IPS-18a (cell line): ENCODE measurements around the gene MGMT.

Experiments
- H3K27ac ChIP-seq: one replicate; pipeline ENCODE4 v1.5.1; 2013; ENCODE audit warnings: low read length
- H3K27me3 ChIP-seq: one replicate; pipeline ENCODE4 v1.6.1; 2013; ENCODE audit warnings: mild to moderate bottlenecking, low read length; ENCODE audit not compliant: control insufficient read depth, insufficient read depth
- H3K36me3 ChIP-seq: one replicate; pipeline ENCODE4 v1.6.1; 2013; ENCODE audit warnings: low read depth, low read length; ENCODE audit not compliant: control insufficient read depth
- H3K4me1 ChIP-seq: one replicate; pipeline ENCODE4 v1.6.1; 2013; ENCODE audit warnings: low read depth, low read length; ENCODE audit not compliant: control insufficient read depth
- H3K4me3 ChIP-seq: one replicate; pipeline ENCODE4 v1.5.1; 2013; ENCODE audit warnings: low read length
- H3K9ac ChIP-seq: one replicate; pipeline ENCODE4 v1.6.1; 2013; ENCODE audit warnings: mild to moderate bottlenecking, low read length, moderate library complexity
- H3K9me3 ChIP-seq: one replicate; pipeline ENCODE4 v1.6.1; 2013; ENCODE audit warnings: low read depth, low read length; ENCODE audit not compliant: control insufficient read depth

The MGMT gene

GRCh38 chr10:129769381-129770116 is 302.5 kb downstream of the MGMT start:
- H3K27me3 ChIP-seq, result no peaks in the 10 kb centered on the region
- no peaks in the 10 kb centered on the region for H3K4me1 ChIP-seq
- H3K36me3 ChIP-seq, result no peaks in the 10 kb centered on the region
- H3K9ac ChIP-seq, result no peak overlapping the region
- no peaks in the 10 kb centered on the region for H3K9me3 ChIP-seq
- H3K27ac ChIP-seq, result no peak overlapping the region
- no peak overlapping the region for H3K4me3 ChIP-seq

GRCh38 chr10:129770286-129770685 is 303.2 kb downstream of the MGMT start:
- Histone ChIP-seq H3K9ac (no peak overlapping the region), H3K4me1 (no peaks in the 10 kb centered on the region), H3K27me3 (no peaks in the 10 kb centered on the region), H3K4me3 (no peak overlapping the region), H3K27ac (no peak overlapping the region), H3K9me3 (no peaks in the 10 kb centered on the region), H3K36me3 (no peaks in the 10 kb centered on the region)

- Histone ChIP-seq H3K27me3 (no peaks in the 10 kb centered on the region), H3K9ac (no peak overlapping the region), H3K36me3 (no peaks in the 10 kb centered on the region), H3K9me3 (no peaks in the 10 kb centered on the region), H3K4me3 (no peak overlapping the region), H3K4me1 (no peaks in the 10 kb centered on the region), H3K27ac (no peak overlapping the region)
Observed at GRCh38 chr10:129771024-129771423, 304.0 kb downstream of the MGMT start.

GRCh38 chr10:129771576-129771975 is 304.5 kb downstream of the MGMT start:
- H3K27ac ChIP-seq, result no peak overlapping the region
- no peak overlapping the region for H3K4me3 ChIP-seq
- no peaks in the 10 kb centered on the region for H3K9me3 ChIP-seq
- no peak overlapping the region for H3K9ac ChIP-seq
- H3K27me3 ChIP-seq, result no peaks in the 10 kb centered on the region
- no peaks in the 10 kb centered on the region for H3K36me3 ChIP-seq
- H3K4me1 ChIP-seq, result no peaks in the 10 kb centered on the region

- H3K9ac ChIP-seq, result no peak overlapping the region
- no peaks in the 10 kb centered on the region for H3K9me3 ChIP-seq
- no peak overlapping the region for H3K27ac ChIP-seq
- H3K36me3 ChIP-seq, result no peaks in the 10 kb centered on the region
- no peaks in the 10 kb centered on the region for H3K27me3 ChIP-seq
- H3K4me1 ChIP-seq, result no peaks in the 10 kb centered on the region
- no peak overlapping the region for H3K4me3 ChIP-seq
Observed at GRCh38 chr10:129771991-129772431, 305.0 kb downstream of the MGMT start.

- no peak overlapping the region for H3K9ac ChIP-seq
- no peaks in the 10 kb centered on the region for H3K9me3 ChIP-seq
- H3K4me3 ChIP-seq, result no peak overlapping the region
- no peak overlapping the region for H3K27ac ChIP-seq
- H3K4me1 ChIP-seq, result no peaks in the 10 kb centered on the region
- H3K36me3 ChIP-seq, result no peaks in the 10 kb centered on the region
- H3K27me3 ChIP-seq, result no peaks in the 10 kb centered on the region
Observed at GRCh38 chr10:129772468-129773358, 305.7 kb downstream of the MGMT start.

- Histone ChIP-seq H3K9ac (no peak overlapping the region), H3K4me3 (no peak overlapping the region)
Observed at GRCh38 chr10:129773359-129773990, 306.4 kb downstream of the MGMT start.

GRCh38 chr10:129774082-129774735 is 307.2 kb downstream of the MGMT start:
- H3K27me3 ChIP-seq, result no peaks in the 10 kb centered on the region
- H3K4me1 ChIP-seq, result no peaks in the 10 kb centered on the region
- no peaks in the 10 kb centered on the region for H3K36me3 ChIP-seq
- H3K4me3 ChIP-seq, result no peak overlapping the region
- no peaks in the 10 kb centered on the region for H3K9me3 ChIP-seq
- no peak overlapping the region for H3K9ac ChIP-seq
- H3K27ac ChIP-seq, result no peak overlapping the region

More at GRCh38 chr10:129773359-129773990, 306.4 kb downstream of the MGMT start:
- H3K27ac ChIP-seq, result no peak overlapping the region
- H3K36me3 ChIP-seq, result no peaks in the 10 kb centered on the region
- no peaks in the 10 kb centered on the region for H3K9me3 ChIP-seq
- H3K4me1 ChIP-seq, result no peaks in the 10 kb centered on the region
- no peaks in the 10 kb centered on the region for H3K27me3 ChIP-seq

GRCh38 chr10:129774736-129775401 is 307.8 kb downstream of the MGMT start:
- H3K9me3 ChIP-seq, result no peaks in the 10 kb centered on the region
- no peaks in the 10 kb centered on the region for H3K36me3 ChIP-seq
- no peak overlapping the region for H3K4me3 ChIP-seq
- no peak overlapping the region for H3K9ac ChIP-seq
- no peaks in the 10 kb centered on the region for H3K4me1 ChIP-seq
- H3K27ac ChIP-seq, result no peak overlapping the region
- no peaks in the 10 kb centered on the region for H3K27me3 ChIP-seq

- no peaks in the 10 kb centered on the region for H3K4me1 ChIP-seq
- no peak overlapping the region for H3K27ac ChIP-seq
- no peaks in the 10 kb centered on the region for H3K36me3 ChIP-seq
- no peaks in the 10 kb centered on the region for H3K9me3 ChIP-seq
- no peak overlapping the region for H3K4me3 ChIP-seq
- H3K9ac ChIP-seq, result no peak overlapping the region
- H3K27me3 ChIP-seq, result no peaks in the 10 kb centered on the region
Observed at GRCh38 chr10:129775681-129776080, 308.6 kb downstream of the MGMT start.

- H3K36me3 ChIP-seq, result no peaks in the 10 kb centered on the region
- H3K4me3 ChIP-seq, result no peak overlapping the region
Observed at GRCh38 chr10:129777687-129778086, 310.6 kb downstream of the MGMT start.

More at GRCh38 chr10:129777687-129778086, 310.6 kb downstream of the MGMT start:
- Histone ChIP-seq H3K9me3 (no peaks in the 10 kb centered on the region), H3K27me3 (no peaks in the 10 kb centered on the region), H3K27ac (no peak overlapping the region), H3K4me1 (no peaks in the 10 kb centered on the region), H3K9ac (no peak overlapping the region)
